Activated CD8-positive, alpha-beta memory T cell treated with anti-CD3 and anti-CD28 coated beads for 4 hours (primary cell): ENCODE results near the gene EFEMP1.

Source experiments
- DNase-seq, 2 donors: peaks; one replicate each; pipeline ENCODE4 v3.0.0-alpha.2; 2020; ENCODE audit warnings: low read depth in 2 of 2

The EFEMP1 gene

GRCh38 chr2:55898386-55899040 is 25.1 kb downstream of the EFEMP1 start:
- no peak for DNase-seq

DNA sequence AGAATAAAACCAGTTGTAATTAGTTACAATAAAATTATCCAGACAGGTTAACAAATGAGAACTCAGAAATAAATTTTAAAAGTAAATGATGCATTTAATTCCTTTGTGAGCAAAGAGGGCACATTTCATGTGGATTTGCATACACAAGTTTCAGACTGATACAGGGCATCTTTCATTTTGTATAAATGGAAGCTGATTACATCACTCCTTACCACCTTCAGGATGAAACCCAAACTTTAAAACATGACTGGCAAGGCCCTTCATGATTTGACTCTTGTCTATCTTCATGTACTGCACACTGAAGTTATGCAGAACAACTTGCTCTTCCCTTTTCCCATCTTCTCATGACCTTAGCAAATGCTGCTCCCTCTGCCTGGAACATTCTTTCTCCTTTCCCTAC is 26.9 kb downstream of the EFEMP1 start:
- no peak for DNase-seq

DNA sequence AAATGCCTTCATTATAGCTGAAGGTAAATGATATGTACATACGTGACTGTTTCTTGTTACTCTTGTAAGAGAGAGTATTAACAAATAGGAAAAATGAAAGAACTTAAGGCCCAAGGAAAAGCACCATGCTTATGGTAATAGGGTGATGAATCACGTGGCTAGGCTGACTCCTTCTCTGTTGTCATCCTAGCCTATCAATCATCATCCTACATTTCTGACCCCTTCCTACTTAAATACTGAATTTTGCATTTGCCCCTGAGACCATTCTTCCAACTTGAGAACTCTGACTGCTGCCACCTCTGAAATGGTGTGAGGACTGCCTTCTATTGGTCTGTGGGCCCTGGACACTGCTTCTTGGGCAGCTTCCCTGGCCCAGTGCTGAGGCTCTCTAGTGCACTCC is 28.9 kb downstream of the EFEMP1 start:
- DNase-seq = no peak

DNA sequence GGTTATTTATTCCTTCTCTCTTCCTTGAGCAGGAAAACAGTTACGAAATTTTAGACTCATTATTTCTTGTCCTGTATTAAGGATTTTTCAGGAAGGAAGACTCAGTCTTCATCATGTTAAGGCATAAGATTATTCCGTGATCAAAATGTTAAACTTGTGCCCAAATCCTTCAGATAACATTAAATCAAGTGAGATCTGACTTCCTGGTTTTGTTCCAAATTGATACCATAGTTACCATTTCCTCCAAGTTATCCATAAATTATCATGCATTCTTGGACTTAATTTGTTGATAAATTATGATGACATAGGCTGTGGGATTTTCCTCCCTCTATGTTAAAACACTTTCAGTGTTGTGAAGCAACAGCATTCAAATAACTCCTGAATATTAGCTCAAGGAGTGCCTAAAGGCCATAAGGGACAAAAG is 31.9 kb downstream of the EFEMP1 start:
- DNase-seq = no peak

- no peak for DNase-seq
Observed at GRCh38 chr2:55888936-55889335, 34.6 kb downstream of the EFEMP1 start.

DNA sequence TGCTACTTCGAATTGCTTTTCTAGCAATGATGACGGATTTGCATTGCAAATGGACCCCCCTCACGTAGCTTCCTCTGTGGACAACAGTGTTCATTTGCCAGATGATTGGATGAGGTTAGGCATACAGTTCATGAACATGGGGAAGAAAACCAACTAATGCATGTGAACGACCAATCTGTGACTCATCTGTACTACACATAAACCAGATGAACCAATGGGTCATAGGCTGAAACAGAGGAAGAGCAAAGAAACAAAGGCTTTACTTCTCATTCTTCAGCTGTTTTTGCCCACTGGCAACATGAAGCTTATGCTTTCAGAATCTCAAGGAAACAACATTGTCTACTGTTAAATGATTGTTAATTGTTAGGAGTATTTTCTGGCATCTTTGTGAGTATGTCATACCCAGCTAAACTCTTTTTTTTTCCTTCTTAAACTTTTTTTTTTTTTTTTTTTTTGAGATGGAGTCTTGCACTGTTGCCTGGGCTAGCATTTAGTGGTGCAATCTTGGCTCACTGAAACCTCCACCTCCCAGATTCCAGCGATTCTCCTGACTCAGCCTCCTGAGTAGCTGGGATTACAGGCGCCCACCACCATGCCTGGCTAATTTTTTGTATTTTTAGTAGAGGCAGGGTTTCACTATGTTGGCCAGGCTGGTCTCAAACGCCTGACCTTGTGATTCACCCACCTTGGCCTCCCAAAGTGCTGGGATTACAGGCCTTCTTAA is 35.5 kb downstream of the EFEMP1 start:
- no peak for DNase-seq

DNA sequence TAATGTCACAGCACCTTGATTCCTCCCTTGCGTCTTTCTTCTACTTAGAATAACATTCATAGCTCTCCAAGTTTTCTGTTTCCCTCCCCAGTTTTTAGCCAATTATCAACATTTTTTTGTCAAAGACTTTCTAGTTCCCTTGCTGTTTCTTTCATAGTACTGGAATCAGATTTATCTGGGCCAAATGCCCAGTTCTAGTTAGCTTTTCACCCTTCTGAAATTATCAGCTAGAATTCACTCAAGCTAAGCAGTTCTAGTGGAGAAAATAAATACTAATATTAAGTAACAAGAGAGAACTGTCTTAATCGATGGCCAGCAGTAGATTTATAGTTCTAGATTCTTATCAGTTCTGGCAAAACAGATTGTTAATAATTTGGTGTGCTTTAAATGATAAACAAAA is 36.2 kb downstream of the EFEMP1 start:
- no peak for DNase-seq

DNA sequence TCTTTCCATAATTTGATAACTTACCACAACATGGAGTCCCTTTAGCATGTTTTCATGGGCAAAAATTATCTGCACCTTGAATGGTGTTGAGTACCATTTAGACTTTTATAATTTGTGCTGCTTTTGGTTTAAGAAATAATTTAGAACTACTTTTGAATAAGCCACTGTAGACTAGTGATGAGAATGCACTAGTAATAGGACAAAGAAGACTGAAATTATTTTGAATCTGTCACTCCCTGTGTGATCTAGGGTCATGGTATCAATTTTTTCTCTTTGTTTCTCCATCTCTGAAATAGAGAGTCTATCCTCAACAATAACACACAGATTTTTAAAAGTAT is 37.7 kb downstream of the EFEMP1 start:
- DNase-seq = no peak

GRCh38 chr2:55885127-55885943 is 38.2 kb downstream of the EFEMP1 start:
- no peak for DNase-seq

GRCh38 chr2:55883829-55884228 is 39.8 kb downstream of the EFEMP1 start:
- DNase-seq = no peak

GRCh38 chr2:55883357-55883756 is 40.2 kb downstream of the EFEMP1 start:
- DNase-seq = no peak

GRCh38 chr2:55882954-55883353 is 40.6 kb downstream of the EFEMP1 start:
- DNase-seq = no peak

- no peak for DNase-seq
Observed at GRCh38 chr2:55880416-55881143, 43.0 kb downstream of the EFEMP1 start.

DNA sequence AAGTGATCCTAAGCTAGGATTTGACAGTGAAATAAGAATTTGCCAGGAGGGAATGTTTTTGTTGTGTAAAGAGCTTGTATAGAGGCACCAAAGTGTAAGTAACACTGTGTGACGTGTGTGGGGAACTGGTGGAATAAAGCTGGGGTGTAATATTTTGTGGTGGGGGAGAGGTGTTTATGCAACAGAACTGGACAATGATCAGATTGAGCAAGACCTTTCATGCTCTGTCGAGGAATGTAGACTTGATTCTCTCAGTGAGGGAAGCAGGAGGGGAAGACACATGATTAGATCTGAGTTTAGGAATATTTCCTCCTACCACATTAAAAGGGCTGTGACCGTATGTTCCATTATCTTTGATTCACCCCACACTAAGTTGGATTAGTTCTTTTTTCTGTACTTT is 43.6 kb downstream of the EFEMP1 start:
- DNase-seq = no peak

- no peak for DNase-seq
Observed at GRCh38 chr2:55877087-55877436, 46.5 kb downstream of the EFEMP1 start.

DNA sequence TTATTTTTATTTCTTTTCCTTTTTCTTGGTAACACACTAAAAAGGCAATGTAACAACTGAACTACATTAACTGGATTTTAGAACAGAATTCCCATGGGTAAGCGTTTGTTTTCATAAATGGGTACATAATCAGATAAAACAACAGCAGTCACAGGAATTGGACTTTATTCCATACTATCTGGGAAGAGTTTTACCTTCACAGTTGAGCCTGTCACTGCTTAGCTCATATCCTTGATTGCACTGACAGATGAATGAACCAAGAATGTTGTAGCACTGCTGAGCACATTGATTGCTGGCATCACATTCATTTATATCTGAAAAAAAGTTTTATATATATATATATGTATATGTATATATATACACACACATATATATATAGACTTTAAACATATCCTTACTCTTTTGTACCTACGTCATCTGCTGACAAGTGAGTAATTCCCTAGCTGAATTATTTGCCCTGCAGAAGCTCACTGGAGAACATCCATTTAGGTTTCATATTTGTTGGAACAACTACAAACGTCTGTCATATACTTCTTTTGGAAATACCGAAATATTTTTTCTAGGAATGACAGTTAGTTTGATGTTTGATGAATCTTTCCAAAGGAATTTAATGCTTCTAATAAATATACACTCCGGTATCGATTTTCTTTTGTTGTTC is 47.0 kb downstream of the EFEMP1 start:
- DNase-seq = no peak

GRCh38 chr2:55875434-55876135 is 48.0 kb downstream of the EFEMP1 start:
- no peak for DNase-seq

- DNase-seq = no peak
Observed at GRCh38 chr2:55874338-55874737, 49.2 kb downstream of the EFEMP1 start.

DNA sequence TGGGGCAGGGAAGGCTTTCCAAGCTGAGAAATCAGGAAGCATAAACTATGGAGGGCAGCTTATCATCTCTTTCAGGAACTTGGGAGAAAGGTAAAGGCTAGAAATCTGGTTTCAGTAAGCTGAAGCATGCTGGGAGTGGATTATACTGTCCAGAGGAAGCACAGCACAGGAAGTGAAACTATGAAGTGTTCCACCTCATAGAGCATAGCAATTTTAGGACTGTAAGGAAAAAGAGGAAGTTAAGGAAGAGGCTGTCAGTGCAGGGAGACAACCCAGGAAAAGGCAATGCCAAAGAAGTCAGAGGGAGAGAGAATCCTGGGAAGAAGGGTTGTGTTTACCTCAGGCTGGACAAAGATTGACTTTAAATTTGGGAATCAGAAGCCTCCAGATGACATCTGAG is 51.9 kb downstream of the EFEMP1 start:
- DNase-seq = no peak

- DNase-seq = no peak
Observed at GRCh38 chr2:55869637-55870325, 53.8 kb downstream of the EFEMP1 start.
